CMK (cell line): ENCODE data around the gene SIX2.
A peak's percentile ranks its signal among the peaks of the same experiment; 100 is the strongest.

ENCODE experiments used
- DNase-seq: peaks from one replicate; pipeline ENCODE4 v3.0.0-alpha.2; 2010; ENCODE audit warnings: low read depth

SIX2 gene

GRCh38 chr2:44967056-44967455 is 42.2 kb downstream of the SIX2 start:
- DNase-seq: no peak

DNA sequence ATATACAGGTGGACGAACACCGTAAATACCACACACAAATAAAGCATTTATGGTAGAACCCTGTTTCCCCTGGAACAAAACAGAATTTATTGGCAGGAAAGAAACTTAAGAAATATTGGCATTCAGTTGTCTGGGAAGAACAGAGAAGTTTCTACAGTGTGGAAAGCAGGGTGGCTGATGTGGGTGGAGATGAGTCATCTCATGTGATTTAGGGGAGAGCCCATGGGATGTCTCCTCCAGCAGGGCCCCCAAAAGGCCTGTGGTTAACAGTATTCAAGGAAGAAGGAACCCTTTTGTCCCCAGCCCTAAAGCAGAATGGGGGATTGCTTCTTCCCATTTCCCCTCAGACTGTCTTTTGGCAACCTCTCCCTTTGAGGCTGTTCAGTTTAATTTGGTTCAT is 43.6 kb downstream of the SIX2 start:
- no peak for DNase-seq

GRCh38 chr2:44964752-44965236 is 44.5 kb downstream of the SIX2 start:
- no peak for DNase-seq

DNA sequence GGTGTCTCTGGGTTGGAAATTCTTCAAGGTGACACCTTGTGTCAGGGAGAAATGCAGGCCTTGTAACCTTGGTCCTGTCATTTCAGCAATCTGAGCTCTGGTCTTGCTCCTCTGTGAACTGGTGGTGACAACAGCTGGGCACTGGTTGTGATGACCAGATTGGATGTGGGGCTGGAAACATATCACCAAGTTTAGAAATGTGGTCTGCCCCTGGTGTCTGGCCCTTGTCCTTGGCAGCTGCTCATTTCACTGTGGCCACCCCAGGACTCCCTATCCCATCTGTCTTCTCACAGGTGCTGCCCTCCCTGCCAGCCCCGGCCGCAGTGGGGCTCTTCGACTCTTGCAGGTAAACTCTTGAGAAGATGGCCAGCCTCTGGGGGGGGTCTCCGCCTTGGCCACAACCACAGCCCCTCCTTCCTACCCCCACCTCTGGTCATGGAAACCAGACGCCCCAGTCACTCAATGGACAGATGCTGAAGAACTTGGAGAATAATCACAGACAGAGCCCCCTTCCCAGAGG is 47.0 kb downstream of the SIX2 start:
- DNase-seq: no peak

DNA sequence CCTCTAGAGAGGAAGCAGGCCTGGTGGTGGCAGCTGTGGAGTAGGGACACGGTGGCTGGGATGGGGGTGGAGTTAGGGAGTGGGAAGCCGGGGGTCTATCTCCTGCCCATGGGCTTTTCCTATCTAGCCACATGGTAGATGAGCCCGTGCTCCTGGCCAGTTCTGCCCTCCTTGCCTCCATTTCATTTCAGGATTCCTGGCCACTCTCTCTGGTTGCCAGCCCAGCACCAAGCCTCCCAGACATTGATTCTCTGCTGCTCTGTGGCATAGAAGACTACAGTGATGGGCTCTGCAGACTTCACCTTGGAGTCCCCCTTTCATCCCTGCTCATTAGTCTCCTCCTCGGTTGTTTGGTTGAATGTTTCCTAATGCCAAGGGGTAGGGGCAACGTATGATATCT is 48.4 kb downstream of the SIX2 start:
- DNase-seq: no peak

- no peak for DNase-seq
Measured at GRCh38 chr2:44959855-44960254, 49.4 kb downstream of the SIX2 start.

- no peak for DNase-seq
Measured at GRCh38 chr2:44957656-44958327, 51.5 kb downstream of the SIX2 start.

DNA sequence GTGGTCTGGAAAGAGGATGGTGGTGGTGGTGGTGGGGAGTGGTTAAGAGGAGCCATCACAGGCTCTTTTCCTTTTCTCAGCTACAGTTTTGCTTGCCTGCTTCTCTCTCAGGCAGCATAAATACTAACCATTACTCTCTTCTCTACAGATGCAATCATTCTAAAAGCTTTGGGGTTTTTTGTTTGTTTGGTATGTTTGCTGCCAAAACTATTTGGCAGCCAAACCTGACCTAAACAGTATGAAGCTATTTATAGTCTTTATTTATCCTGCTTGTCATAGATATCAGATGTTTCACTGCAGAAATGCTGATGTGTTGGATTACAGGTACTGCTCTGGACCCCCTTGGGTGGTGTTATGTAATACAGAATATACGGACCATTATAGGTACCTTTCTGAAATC is 52.4 kb downstream of the SIX2 start:
- no peak for DNase-seq

DNA sequence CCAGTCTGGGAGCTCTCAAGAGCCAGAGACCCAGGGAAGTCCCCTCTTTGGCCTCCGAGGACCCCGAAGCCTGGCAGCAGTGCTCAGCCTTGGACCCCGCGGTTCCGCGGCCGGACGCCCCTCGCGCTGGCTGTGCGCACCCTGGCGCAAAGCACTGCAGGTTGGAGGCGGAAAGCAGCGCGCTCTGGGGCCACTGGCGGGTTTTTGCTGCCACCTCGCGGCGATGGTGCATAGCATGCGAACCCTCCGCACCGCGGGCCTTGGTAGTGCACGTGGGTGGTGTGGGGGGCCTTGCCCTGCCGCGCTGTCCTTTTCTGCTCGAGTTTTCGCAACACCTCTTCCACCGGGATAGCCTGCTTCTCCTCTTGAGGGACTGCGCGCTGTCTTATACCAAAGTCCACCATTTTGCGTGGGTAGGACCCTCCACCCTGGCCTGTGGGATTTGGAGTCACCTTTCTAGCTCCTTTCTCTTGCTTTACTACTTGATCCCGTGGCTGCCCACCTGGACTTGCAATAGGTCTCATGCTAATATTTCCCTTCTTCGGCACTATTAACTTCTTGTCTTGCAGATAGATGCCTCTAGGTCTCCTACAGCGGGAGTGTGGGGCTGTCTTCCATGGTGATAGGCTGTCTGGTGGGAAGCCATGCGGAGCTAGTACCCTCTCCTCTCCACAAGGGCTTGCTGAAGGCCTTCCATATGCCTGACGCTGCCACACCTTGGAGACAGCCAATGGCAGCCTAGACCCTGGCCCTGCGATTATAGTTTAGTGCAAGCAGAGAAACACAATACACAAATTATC is 53.5 kb downstream of the SIX2 start:
- DNase-seq: peak; percentile 39
